Astrocyte (in vitro differentiated cells and primary cell): ENCODE measurements around the gene TDRKH. TPM values are rescaled to one million over a fixed set of nuclear protein-coding genes. Genes with fewer than 3 reads are reported as not detected.

Source experiments
- DNase-seq: peaks from one replicate; pipeline ENCODE4 v3.0.0-alpha.2; 2010; ENCODE audit warnings: low read depth
- FAIRE-seq: peaks from 2 replicates; lab custom pipeline; 2011; peaks lifted over from hg19 to GRCh38; lab: Jason Lieb, UNC
- H2AFZ ChIP-seq: 2 replicates; pipeline ENCODE4 v1.6.0; 2012; ENCODE audit warnings: low read depth, low read length, inconsistent platforms
- H3K27ac ChIP-seq: 2 replicates; pipeline ENCODE4 v1.5.1; 2011; ENCODE audit warnings: low read depth, low read length, inconsistent platforms
- H3K27me3 ChIP-seq: 2 replicates; pipeline ENCODE4 v1.6.0; 2011; ENCODE audit warnings: low read length, inconsistent platforms; ENCODE audit not compliant: insufficient read depth
- H3K36me3 ChIP-seq: 2 replicates; pipeline ENCODE4 v1.5.1; 2011; ENCODE audit warnings: low read length, inconsistent platforms; ENCODE audit not compliant: insufficient read depth
- H3K4me1 ChIP-seq: 2 replicates; pipeline ENCODE4 v1.5.1; 2011; ENCODE audit warnings: low read length, inconsistent platforms; ENCODE audit not compliant: insufficient read depth
- H3K4me2 ChIP-seq: 2 replicates; pipeline ENCODE4 v1.6.0; 2012; ENCODE audit warnings: low read length, inconsistent platforms
- H3K4me3 ChIP-seq: 2 replicates; pipeline ENCODE4 v1.5.1; 2011; ENCODE audit warnings: low read depth, mild to moderate bottlenecking, low read length, inconsistent platforms; ENCODE audit not compliant: insufficient read depth
- H3K79me2 ChIP-seq: 2 replicates; pipeline ENCODE4 v1.6.0; 2012; ENCODE audit warnings: mild to moderate bottlenecking, low read length, inconsistent platforms; ENCODE audit not compliant: insufficient read depth
- H3K9ac ChIP-seq: 2 replicates; pipeline ENCODE4 v1.6.0; 2012; ENCODE audit warnings: mild to moderate bottlenecking, low read length, inconsistent platforms
- H3K9me3 ChIP-seq: 2 replicates; pipeline ENCODE4 v1.5.1; 2012; ENCODE audit warnings: low read depth, mild to moderate bottlenecking, low read length, inconsistent platforms; ENCODE audit not compliant: insufficient read depth
- H4K20me1 ChIP-seq: 2 replicates; pipeline ENCODE4 v1.6.0; 2012; ENCODE audit warnings: low read length, inconsistent platforms; ENCODE audit not compliant: insufficient read depth
- H3K27ac Mint-ChIP-seq: one replicate; pipeline ENCODE4 v1.8.0; 2021; ENCODE audit warnings: mild to moderate bottlenecking, mixed read lengths; ENCODE audit not compliant: unreplicated experiment
- H3K27me3 Mint-ChIP-seq: one replicate; pipeline ENCODE4 v1.8.0; 2021; ENCODE audit warnings: low read depth, mixed read lengths; ENCODE audit not compliant: unreplicated experiment
- H3K36me3 Mint-ChIP-seq: one replicate; pipeline ENCODE4 v1.8.0; 2021; ENCODE audit warnings: low read depth, mixed read lengths; ENCODE audit not compliant: unreplicated experiment
- H3K4me1 Mint-ChIP-seq: one replicate; pipeline ENCODE4 v1.8.0; 2021; ENCODE audit warnings: low read depth, mixed read lengths; ENCODE audit not compliant: unreplicated experiment
- H3K4me3 Mint-ChIP-seq: one replicate; pipeline ENCODE4 v1.8.0; 2021; ENCODE audit warnings: mild to moderate bottlenecking, moderate library complexity, mixed read lengths; ENCODE audit not compliant: unreplicated experiment
- H3K9me3 Mint-ChIP-seq: one replicate; pipeline ENCODE4 v1.8.0; 2021; ENCODE audit warnings: mild to moderate bottlenecking, mixed read lengths; ENCODE audit not compliant: unreplicated experiment
- EZH2 ChIP-seq: IDR thresholded peaks from 2 replicates; pipeline ENCODE4 v1.6.1; 2012; ENCODE audit warnings: mild to moderate bottlenecking, low read length, inconsistent platforms; ENCODE audit not compliant: insufficient read depth
- total RNA-seq: library from RNA; stranded (reverse); gene quantifications from 2 replicates; pipeline ENCODE4 v1.2.1, GENCODE V29; 2021
- TF ChIP-seq, protein P1 (sequence below): IDR thresholded peaks from 2 replicates; pipeline ENCODE4 v1.5.1; 2011; ENCODE audit warnings: low read depth, mild to moderate bottlenecking, inconsistent platforms, low read length, moderate library complexity; ENCODE audit not compliant: insufficient read depth

TDRKH gene
- total RNA-seq, 1 donor from 2014 or later, result 7.5 TPM

GRCh38 chr1:151839082-151839412, 48.7 kb upstream of the TDRKH start:
- no peak overlapping the region for H3K27ac Mint-ChIP-seq
- peak overlapping the region; percentile 69 for H3K4me3 Mint-ChIP-seq
- peaks cover 27% of the 10 kb centered on the region for H3K4me1 ChIP-seq
- peak overlapping the region; percentile 46 for H2AFZ ChIP-seq
- H3K4me2 ChIP-seq, result peak overlapping the region; percentile 81
- peaks cover 33% of the 10 kb centered on the region for H3K4me1 Mint-ChIP-seq
- TF ChIP-seq EZH2, result peak; percentile 25
- TF ChIP-seq, protein P1, sequence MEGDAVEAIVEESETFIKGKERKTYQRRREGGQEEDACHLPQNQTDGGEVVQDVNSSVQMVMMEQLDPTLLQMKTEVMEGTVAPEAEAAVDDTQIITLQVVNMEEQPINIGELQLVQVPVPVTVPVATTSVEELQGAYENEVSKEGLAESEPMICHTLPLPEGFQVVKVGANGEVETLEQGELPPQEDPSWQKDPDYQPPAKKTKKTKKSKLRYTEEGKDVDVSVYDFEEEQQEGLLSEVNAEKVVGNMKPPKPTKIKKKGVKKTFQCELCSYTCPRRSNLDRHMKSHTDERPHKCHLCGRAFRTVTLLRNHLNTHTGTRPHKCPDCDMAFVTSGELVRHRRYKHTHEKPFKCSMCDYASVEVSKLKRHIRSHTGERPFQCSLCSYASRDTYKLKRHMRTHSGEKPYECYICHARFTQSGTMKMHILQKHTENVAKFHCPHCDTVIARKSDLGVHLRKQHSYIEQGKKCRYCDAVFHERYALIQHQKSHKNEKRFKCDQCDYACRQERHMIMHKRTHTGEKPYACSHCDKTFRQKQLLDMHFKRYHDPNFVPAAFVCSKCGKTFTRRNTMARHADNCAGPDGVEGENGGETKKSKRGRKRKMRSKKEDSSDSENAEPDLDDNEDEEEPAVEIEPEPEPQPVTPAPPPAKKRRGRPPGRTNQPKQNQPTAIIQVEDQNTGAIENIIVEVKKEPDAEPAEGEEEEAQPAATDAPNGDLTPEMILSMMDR, result no peak
- DNase-seq (no peak), FAIRE-seq (no peak)
- H3K9ac ChIP-seq, result no peak overlapping the region
- no peaks in the 10 kb centered on the region for H3K36me3 ChIP-seq
- no peaks in the 10 kb centered on the region for H3K9me3 Mint-ChIP-seq
- peak overlapping the region; percentile 40 for H3K4me3 ChIP-seq
- H3K27me3 ChIP-seq, result peaks cover 21% of the 10 kb centered on the region
- no peaks in the 10 kb centered on the region for H3K36me3 Mint-ChIP-seq
- peaks cover 15% of the 10 kb centered on the region for H4K20me1 ChIP-seq
- H3K27me3 Mint-ChIP-seq, result peaks cover 7% of the 10 kb centered on the region
- H3K79me2 ChIP-seq, result no peaks in the 10 kb centered on the region
- no peak overlapping the region for H3K27ac ChIP-seq
- H3K9me3 ChIP-seq, result no peaks in the 10 kb centered on the region

- H3K27ac Mint-ChIP-seq, result no peak overlapping the region
- Histone ChIP-seq H3K79me2 (no peaks in the 10 kb centered on the region), H3K27me3 (peaks cover 21% of the 10 kb centered on the region), H3K9ac (no peak overlapping the region), H3K4me3 (peak overlapping the region; percentile 40), H2AFZ (peak overlapping the region; percentile 46), H3K36me3 (no peaks in the 10 kb centered on the region), H3K4me2 (peak overlapping the region; percentile 81), H3K27ac (no peak overlapping the region), H4K20me1 (peaks cover 15% of the 10 kb centered on the region), H3K9me3 (no peaks in the 10 kb centered on the region), H3K4me1 (peaks cover 27% of the 10 kb centered on the region)
- no peaks in the 10 kb centered on the region for H3K9me3 Mint-ChIP-seq
- H3K27me3 Mint-ChIP-seq, result peaks cover 12% of the 10 kb centered on the region
- TF ChIP-seq, protein P1, result no peak
- peak; percentile 39 for TF ChIP-seq EZH2
- peaks cover 33% of the 10 kb centered on the region for H3K4me1 Mint-ChIP-seq
- FAIRE-seq, result no peak
- H3K4me3 Mint-ChIP-seq, result peak overlapping the region; percentile 69
- DNase-seq, result no peak
- H3K36me3 Mint-ChIP-seq, result no peaks in the 10 kb centered on the region
Observed at GRCh38 chr1:151838222-151839081, 48.2 kb upstream of the TDRKH start.

DNA sequence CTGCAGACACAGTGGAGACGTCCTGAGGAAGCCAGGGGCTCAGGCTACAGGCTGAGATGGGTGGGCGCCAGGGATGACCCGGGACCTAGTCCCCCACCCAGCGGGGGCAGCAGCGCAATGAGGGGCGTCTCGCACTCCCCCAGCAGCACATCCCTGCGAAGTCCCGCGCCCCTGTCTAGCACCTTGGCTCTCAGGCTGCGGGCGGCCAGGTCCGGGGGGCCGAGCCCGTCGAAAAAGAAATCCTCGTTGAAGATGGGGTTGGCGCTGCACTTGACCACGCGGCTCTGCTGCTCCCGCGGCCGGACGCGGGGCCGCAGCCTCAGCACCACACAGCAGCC, 47.6 kb upstream of the TDRKH start:
- FAIRE-seq, result no peak
- Histone ChIP-seq H3K36me3 (no peaks in the 10 kb centered on the region), H2AFZ (peak overlapping the region; percentile 46), H3K27ac (no peak overlapping the region), H3K9me3 (no peaks in the 10 kb centered on the region), H3K9ac (no peak overlapping the region), H3K4me3 (peak overlapping the region; percentile 40), H3K4me1 (peaks cover 27% of the 10 kb centered on the region), H3K79me2 (no peaks in the 10 kb centered on the region), H3K4me2 (peak overlapping the region; percentile 81), H4K20me1 (peaks cover 15% of the 10 kb centered on the region), H3K27me3 (peaks cover 21% of the 10 kb centered on the region)
- Mint-ChIP-seq H3K27ac (no peak overlapping the region), H3K36me3 (no peaks in the 10 kb centered on the region), H3K4me1 (peaks cover 33% of the 10 kb centered on the region), H3K9me3 (no peaks in the 10 kb centered on the region), H3K4me3 (no peak overlapping the region), H3K27me3 (peaks cover 16% of the 10 kb centered on the region)
- peak; percentile 56 for TF ChIP-seq EZH2
- TF ChIP-seq, protein P1, result no peak
- DNase-seq, result no peak
